ENCODE data around the gene SASH1.

Gene SASH1

GRCh38 chr6:148518511-148519156 is 176.0 kb downstream of the SASH1 start:
- TF ChIP-seq GATA2 (IDR thresholded peaks at IDR 0.05; ENCODE audit: low read depth, low read length) (no peak), GATA3 (IDR thresholded peaks at IDR 0.05; ENCODE audit: low read depth, low read length) (no peak)

GRCh38 chr6:148520109-148520841 is 177.6 kb downstream of the SASH1 start:
- no peak for TF ChIP-seq GATA3 (IDR thresholded peaks at IDR 0.05; ENCODE audit: low read depth, low read length)
- TF ChIP-seq GATA2 (IDR thresholded peaks at IDR 0.05; ENCODE audit: low read depth, low read length), result no peak

GRCh38 chr6:148521158-148521557 is 178.5 kb downstream of the SASH1 start:
- TF ChIP-seq GATA2 (IDR thresholded peaks at IDR 0.05; ENCODE audit: low read depth, low read length), result no peak
- no peak for TF ChIP-seq GATA3 (IDR thresholded peaks at IDR 0.05; ENCODE audit: low read depth, low read length)

GRCh38 chr6:148521586-148521985 is 178.9 kb downstream of the SASH1 start:
- TF ChIP-seq GATA2 (IDR thresholded peaks at IDR 0.05; ENCODE audit: low read depth, low read length), result no peak
- TF ChIP-seq GATA3 (IDR thresholded peaks at IDR 0.05; ENCODE audit: low read depth, low read length), result no peak

GRCh38 chr6:148523048-148523447 is 180.4 kb downstream of the SASH1 start:
- no peak for TF ChIP-seq GATA2 (IDR thresholded peaks at IDR 0.05; ENCODE audit: low read depth, low read length)
- no peak for TF ChIP-seq GATA3 (IDR thresholded peaks at IDR 0.05; ENCODE audit: low read depth, low read length)

GRCh38 chr6:148523551-148523950 is 180.9 kb downstream of the SASH1 start:
- no peak for TF ChIP-seq GATA3 (IDR thresholded peaks at IDR 0.05; ENCODE audit: low read depth, low read length)
- no peak for TF ChIP-seq GATA2 (IDR thresholded peaks at IDR 0.05; ENCODE audit: low read depth, low read length)

GRCh38 chr6:148524471-148524882 is 181.8 kb downstream of the SASH1 start:
- TF ChIP-seq GATA2 (IDR thresholded peaks at IDR 0.05; ENCODE audit: low read depth, low read length) (no peak), GATA3 (IDR thresholded peaks at IDR 0.05; ENCODE audit: low read depth, low read length) (no peak)

GRCh38 chr6:148524976-148525375 is 182.3 kb downstream of the SASH1 start:
- TF ChIP-seq GATA2 (IDR thresholded peaks at IDR 0.05; ENCODE audit: low read depth, low read length) (no peak), GATA3 (IDR thresholded peaks at IDR 0.05; ENCODE audit: low read depth, low read length) (no peak)

GRCh38 chr6:148525453-148525852 is 182.8 kb downstream of the SASH1 start:
- no peak for TF ChIP-seq GATA2 (IDR thresholded peaks at IDR 0.05; ENCODE audit: low read depth, low read length)
- TF ChIP-seq GATA3 (IDR thresholded peaks at IDR 0.05; ENCODE audit: low read depth, low read length), result no peak

GRCh38 chr6:148526145-148526544 is 183.5 kb downstream of the SASH1 start:
- TF ChIP-seq GATA3 (IDR thresholded peaks at IDR 0.05; ENCODE audit: low read depth, low read length) (no peak), GATA2 (IDR thresholded peaks at IDR 0.05; ENCODE audit: low read depth, low read length) (no peak)

- TF ChIP-seq GATA3 (IDR thresholded peaks at IDR 0.05; ENCODE audit: low read depth, low read length), result no peak
- TF ChIP-seq GATA2 (IDR thresholded peaks at IDR 0.05; ENCODE audit: low read depth, low read length), result no peak
These were observed 185.7 kb downstream of the SASH1 start for GRCh38 chr6:148528292-148528691.

- TF ChIP-seq GATA3 (IDR thresholded peaks at IDR 0.05; ENCODE audit: low read depth, low read length) (no peak), GATA2 (IDR thresholded peaks at IDR 0.05; ENCODE audit: low read depth, low read length) (no peak)
These were observed 186.4 kb downstream of the SASH1 start for GRCh38 chr6:148529010-148529409.

GRCh38 chr6:148530394-148530953 is 187.8 kb downstream of the SASH1 start:
- TF ChIP-seq GATA2 (IDR thresholded peaks at IDR 0.05; ENCODE audit: low read depth, low read length) (no peak), GATA3 (IDR thresholded peaks at IDR 0.05; ENCODE audit: low read depth, low read length) (no peak)

GRCh38 chr6:148530976-148531375 is 188.3 kb downstream of the SASH1 start:
- TF ChIP-seq GATA2 (IDR thresholded peaks at IDR 0.05; ENCODE audit: low read depth, low read length), result no peak
- TF ChIP-seq GATA3 (IDR thresholded peaks at IDR 0.05; ENCODE audit: low read depth, low read length), result no peak

- TF ChIP-seq GATA2 (IDR thresholded peaks at IDR 0.05; ENCODE audit: low read depth, low read length) (no peak), GATA3 (IDR thresholded peaks at IDR 0.05; ENCODE audit: low read depth, low read length) (no peak)
These were observed 190.1 kb downstream of the SASH1 start for GRCh38 chr6:148532698-148533097.

Data from SH-SY5Y (cell line).